K562 (cell line): ENCODE data around the gene TMEM260.

Experiments
- ATF1 ChIP-seq, 2 experiments: fragments of 450-650 bp in 1 of 2; IDR thresholded peaks; 2 replicates each; pipeline ENCODE4 v1.6.1; 2016; ENCODE audit warnings: missing compliant biosample characterization in 1 of 2, missing genetic modification characterization in 1 of 2
- CTCF ChIP-seq, 3 experiments: IDR thresholded peaks in 2 of 3; conservative IDR thresholded peaks in 1 of 3; 2 replicates each; pipeline ENCODE4 v1.5.1; 2011 to 2012; ENCODE audit warnings: low read length in 3 of 3, mild to moderate bottlenecking in 3 of 3, control low read depth in 2 of 3, improper control_type of control experiment in 1 of 3, inconsistent platforms in 1 of 3, low read depth in 1 of 3, mixed read lengths in 1 of 3, moderate library complexity in 1 of 3; ENCODE audit not compliant: insufficient read depth in 2 of 3
- RFX7 ChIP-seq: fragments of 250-450 bp; sonication (Bioruptor Pico); IDR thresholded peaks from 2 replicates; pipeline ENCODE4 v1.5.1; 2021; ENCODE audit warnings: mild to moderate bottlenecking
- TAF1 ChIP-seq: IDR thresholded peaks from 2 replicates; pipeline ENCODE4 v1.6.1; 2011; ENCODE audit warnings: mild to moderate bottlenecking, low read length, moderate library complexity; ENCODE audit not compliant: insufficient read depth, control insufficient read depth, severe bottlenecking; ENCODE audit errors: extremely low read depth
- TAF7 ChIP-seq: fragments of 450-650 bp; IDR thresholded peaks from 2 replicates; pipeline ENCODE4 v1.6.1; 2016; ENCODE audit warnings: missing genetic modification characterization, missing compliant biosample characterization
- TF ChIP-seq, protein P1 (sequence below): fragments of 250-450 bp; sonication (Bioruptor Pico); IDR thresholded peaks from 2 replicates; pipeline ENCODE4 v1.4.0; 2020; ENCODE audit warnings: borderline replicate concordance

- TF ChIP-seq CTCF (IDR thresholded peaks at IDR 0.05 in 2 of 3, conservative IDR thresholded peaks at IDR 0.05 in 1 of 3; ENCODE audit: insufficient read depth in 2 of 3, low read depth in 1 of 3, low read length in 3 of 3) (no peak), TAF7 (tag) (no peak), TAF1 (no peak), ATF1 (CRISPR knock-in tag; IDR thresholded peaks at IDR 0.05) (no peak), ATF1 (tag; IDR thresholded peaks at IDR 0.05) (no peak), RFX7 (no peak)
- TF ChIP-seq, protein P1, sequence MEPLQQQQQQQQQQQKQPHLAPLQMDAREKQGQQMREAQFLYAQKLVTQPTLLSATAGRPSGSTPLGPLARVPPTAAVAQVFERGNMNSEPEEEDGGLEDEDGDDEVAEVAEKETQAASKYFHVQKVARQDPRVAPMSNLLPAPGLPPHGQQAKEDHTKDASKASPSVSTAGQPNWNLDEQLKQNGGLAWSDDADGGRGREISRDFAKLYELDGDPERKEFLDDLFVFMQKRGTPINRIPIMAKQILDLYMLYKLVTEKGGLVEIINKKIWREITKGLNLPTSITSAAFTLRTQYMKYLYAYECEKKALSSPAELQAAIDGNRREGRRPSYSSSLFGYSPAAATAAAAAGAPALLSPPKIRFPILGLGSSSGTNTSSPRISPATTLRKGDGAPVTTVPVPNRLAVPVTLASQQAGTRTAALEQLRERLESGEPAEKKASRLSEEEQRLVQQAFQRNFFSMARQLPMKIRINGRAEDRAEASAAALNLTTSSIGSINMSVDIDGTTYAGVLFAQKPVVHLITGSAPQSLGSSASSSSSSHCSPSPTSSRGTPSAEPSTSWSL (CRISPR knock-in tag), result no peak
Measured at GRCh38 chr14:56561606-56562005, 18.0 kb upstream of the TMEM260 start.
